ENCODE results near the gene KLHL22. TPM values are rescaled to one million over a fixed set of nuclear protein-coding genes. Genes with fewer than 3 reads are reported as not detected.
"Not testable (repeated sequence)": the region's sequence is repeated elsewhere in the genome, so short reads cannot be mapped to it uniquely, and the experiment has no call there.

The KLHL22 gene
- polyA plus RNA-seq, 3 donors: 31.9 to 39.4 (median 38.8) TPM

GRCh38 chr22:20423906-20424551 is 71.6 kb downstream of the KLHL22 start:
- DNase-seq: no peak

GRCh38 chr22:20423008-20423905 is 72.3 kb downstream of the KLHL22 start:
- no peak for DNase-seq

- no peak for DNase-seq
Observed at GRCh38 chr22:20422271-20423007, 73.2 kb downstream of the KLHL22 start.

GRCh38 chr22:20421507-20421874 is 74.1 kb downstream of the KLHL22 start:
- no peak for DNase-seq

- no peak for DNase-seq
Observed at GRCh38 chr22:20420157-20420842, 75.3 kb downstream of the KLHL22 start.

- DNase-seq: no peak
Observed at GRCh38 chr22:20419664-20419951, 76.0 kb downstream of the KLHL22 start.

GRCh38 chr22:20418211-20418788 is 77.3 kb downstream of the KLHL22 start:
- no peak for DNase-seq

GRCh38 chr22:20415699-20416098 is 79.9 kb downstream of the KLHL22 start:
- DNase-seq: not testable (repeated sequence)

GRCh38 chr22:20415241-20415640 is 80.4 kb downstream of the KLHL22 start:
- not testable (repeated sequence) for DNase-seq

GRCh38 chr22:20414450-20414849 is 81.1 kb downstream of the KLHL22 start:
- no peak for DNase-seq

GRCh38 chr22:20414059-20414440 is 81.5 kb downstream of the KLHL22 start:
- no peak for DNase-seq

GRCh38 chr22:20413217-20414058 is 82.2 kb downstream of the KLHL22 start:
- DNase-seq: no peak

GRCh38 chr22:20412474-20413216 is 83.0 kb downstream of the KLHL22 start:
- DNase-seq: no peak

- DNase-seq: not testable (repeated sequence)
Observed at GRCh38 chr22:20409385-20409784, 86.2 kb downstream of the KLHL22 start.

- DNase-seq: no peak
Observed at GRCh38 chr22:20408891-20409290, 86.7 kb downstream of the KLHL22 start.

- DNase-seq: no peak
Observed at GRCh38 chr22:20407829-20408228, 87.8 kb downstream of the KLHL22 start.

- no peak for DNase-seq
Observed at GRCh38 chr22:20406686-20407408, 88.7 kb downstream of the KLHL22 start.

- DNase-seq: no peak
Observed at GRCh38 chr22:20405931-20406685, 89.5 kb downstream of the KLHL22 start.
